B cell (primary cell): ENCODE measurements around the gene G2E3. TPM values are rescaled to one million over a fixed set of nuclear protein-coding genes. Genes with fewer than 3 reads are reported as not detected.

Experiments used
- ATAC-seq: fragments of 200-7000 bp; cut with Tn5 transposase; one replicate; pipeline ENCODE4 v1.10.0; 2021; ENCODE audit warnings: low read depth, mild to moderate bottlenecking, moderate number of reproducible peaks, moderate library complexity
- CTCF ChIA-PET: fragments of 350-600 bp; sonication (Branson Sonifier 250); formaldehyde crosslinking; loops from one replicate; lab custom pipeline; 2021; ENCODE audit warnings: antibody characterized with exemption, inconsistent platforms; lab: Charles Lee
- POLR2A ChIA-PET: fragments of 350-600 bp; sonication (Branson Sonifier 250); formaldehyde crosslinking; loops from one replicate; lab custom pipeline; 2021; ENCODE audit warnings: antibody characterized with exemption; lab: Charles Lee
- DNase-seq: peaks from one replicate; pipeline ENCODE4 v3.0.0; 2013
- H2AFZ ChIP-seq: 2 replicates; pipeline ENCODE4 v1.6.1; 2012; ENCODE audit warnings: mild to moderate bottlenecking, low read depth, low read length; ENCODE audit not compliant: insufficient read depth, poor library complexity, severe bottlenecking
- H3K27ac ChIP-seq, 2 donors: 1 replicate in 1 of 2; 2 replicates in 1 of 2; pipeline ENCODE4 v1.5.1; 2012 to 2013; ENCODE audit warnings: low read length in 2 of 2, mild to moderate bottlenecking in 2 of 2, moderate library complexity in 1 of 2
- H3K27me3 ChIP-seq, 4 experiments: fragments of 200-600 bp in 1 of 4; sonication (generic) in 1 of 4; replicated peaks in 1 of 4; 1 replicate in 2 of 4; 2 replicates in 2 of 4; pipeline versions ENCODE4 v1.6.1 to v1.7.0; 2013 to 2016; ENCODE audit warnings: low read length in 3 of 4, mild to moderate bottlenecking in 2 of 4, mixed read lengths in 1 of 4, moderate library complexity in 1 of 4; ENCODE audit not compliant: insufficient read depth in 4 of 4, control insufficient read depth in 3 of 4; ENCODE audit errors: control extremely low read depth in 1 of 4
- H3K36me3 ChIP-seq, 2 experiments: replicated peaks in 1 of 2; 1 replicate in 1 of 2; 2 replicates in 1 of 2; pipeline versions ENCODE4 v1.6.1 to v1.7.1; 2013; ENCODE audit warnings: low read length in 1 of 2; ENCODE audit not compliant: insufficient read depth in 2 of 2, control insufficient read depth in 1 of 2; ENCODE audit errors: control extremely low read depth in 1 of 2, extremely low read depth in 1 of 2
- H3K4me1 ChIP-seq, 2 donors: fragments of 200-600 bp in 1 of 2; sonication (generic) in 1 of 2; 1 replicate in 1 of 2; 2 replicates in 1 of 2; pipeline versions ENCODE4 v1.5.1 to v1.6.1; 2013 to 2017; ENCODE audit warnings: low read length in 2 of 2; ENCODE audit not compliant: control insufficient read depth in 2 of 2, insufficient read depth in 2 of 2
- H3K4me2 ChIP-seq: replicated peaks from 2 replicates; pipeline ENCODE3; 2012; ENCODE audit warnings: mild to moderate bottlenecking, low read depth, low read length; ENCODE audit not compliant: poor library complexity, severe bottlenecking
- H3K4me3 ChIP-seq, 5 experiments: fragments of 200-600 bp in 1 of 5; sonication (generic) in 1 of 5; 1 replicate in 3 of 5; 2 replicates in 2 of 5; pipeline versions ENCODE4 v1.5.1 to v1.7.0; 2011 to 2016; ENCODE audit warnings: low read length in 4 of 5, mild to moderate bottlenecking in 4 of 5, low read depth in 2 of 5, control low read depth in 1 of 5, moderate library complexity in 1 of 5; ENCODE audit not compliant: insufficient read depth in 1 of 5; ENCODE audit errors: control extremely low read depth in 1 of 5, extremely low read depth in 1 of 5
- H3K79me2 ChIP-seq: fragments of 200-600 bp; sonication (generic); one replicate; pipeline ENCODE4 v1.6.0; 2016; ENCODE audit warnings: low read length; ENCODE audit not compliant: control insufficient read depth, insufficient read depth
- H3K9ac ChIP-seq: fragments of 200-600 bp; sonication (generic); 2 replicates; pipeline ENCODE4 v1.6.1; 2017; ENCODE audit warnings: mild to moderate bottlenecking, low read length, moderate library complexity
- H3K9me3 ChIP-seq, 3 donors: one replicate each; pipeline versions ENCODE4 v1.6.1 to v1.7.1; 2013; ENCODE audit warnings: low read length in 2 of 3; ENCODE audit not compliant: control insufficient read depth in 2 of 3, insufficient read depth in 1 of 3; ENCODE audit errors: control extremely low read depth in 1 of 3
- H4K20me1 ChIP-seq: 2 replicates; pipeline ENCODE4 v1.6.0; 2012; ENCODE audit warnings: mild to moderate bottlenecking, low read length; ENCODE audit not compliant: insufficient read depth, control insufficient read depth, poor library complexity, severe bottlenecking
- H3K27ac Mint-ChIP-seq: one replicate; pipeline ENCODE4 v1.8.0; 2021; ENCODE audit warnings: mixed read lengths
- H3K27me3 Mint-ChIP-seq: one replicate; pipeline ENCODE4 v1.8.0; 2021; ENCODE audit warnings: mixed read lengths
- H3K4me1 Mint-ChIP-seq: one replicate; pipeline ENCODE4 v1.8.0; 2021; ENCODE audit warnings: mixed read lengths
- H3K4me3 Mint-ChIP-seq: one replicate; pipeline ENCODE4 v1.8.0; 2021; ENCODE audit warnings: mixed read lengths
- H3K9me3 Mint-ChIP-seq: one replicate; pipeline ENCODE4 v1.8.0; 2022; ENCODE audit warnings: mixed read lengths; ENCODE audit not compliant: insufficient read depth
- CTCF ChIP-seq: fragments of 200-600 bp; IDR thresholded peaks from one replicate; pipeline ENCODE4 v1.8.0; 2022; ENCODE audit warnings: antibody characterized with exemption, mild to moderate bottlenecking
- EZH2 ChIP-seq: IDR thresholded peaks from 2 replicates; pipeline ENCODE4 v1.6.1; 2012; ENCODE audit warnings: borderline replicate concordance, low read depth, mild to moderate bottlenecking, moderate library complexity, low read length; ENCODE audit not compliant: insufficient read depth, poor library complexity, severe bottlenecking
- WGBS: methylation state at CpG from one replicate; pipeline ENCODE4 v1.1.5; 2013; ENCODE audit warnings: missing lambda C conversion rate; ENCODE audit not compliant: insufficient coverage; 5-methylcytosine and 5-hydroxymethylcytosine counted together
- intact Hi-C: fragments of 100-400 bp; cut with micrococcal nuclease; formaldehyde crosslinking; loops from one replicate; pipeline ENCODE4 v1.10.0; 2022
- polyA plus RNA-seq: library from polyadenylated mRNA; depleted of rRNA; stranded (reverse); fragments of >200 nt; gene quantifications from 2 replicates; pipeline ENCODE4 v1.2.3, GENCODE V29; 2012
- total RNA-seq, 2 donors: library from RNA; stranded (reverse); fragments of 120-200 nt in 1 of 2; gene quantifications; 1 replicate in 1 of 2; 2 replicates in 1 of 2; pipeline versions ENCODE4 v1.2.3 to v1.2.4, GENCODE V29; 2013 to 2022

Gene G2E3
- total and polyA plus RNA-seq, 2 donors (not counting 1 experiment from before 2014, with no cell fraction given) = 6.2 to 29.2 TPM

- ChIA-PET POLR2A (no interaction called here), CTCF (interaction anchor here (1.8 kb wide), 1 partner anchor 9 kb away, joined by 6 read pairs; no protein-coding TSS in a partner anchor)
- Histone ChIP-seq H3K4me2 (no peak overlapping the region), H3K9me3 (peaks cover 0 to 8% (median 4%) of the 10 kb centered on the region in 3 donors), H3K27me3 (no peaks in the 10 kb centered on the region), H2AFZ (no peak overlapping the region), H3K36me3 (no peaks in the 10 kb centered on the region), H3K4me3 (no peak overlapping the region), H4K20me1 (no peaks in the 10 kb centered on the region), H3K79me2 (no peaks in the 10 kb centered on the region), H3K27ac (no peak overlapping the region), H3K9ac (no peak overlapping the region), H3K4me1 (no peaks in the 10 kb centered on the region)
- ATAC-seq (no peak), DNase-seq (no peak)
- intact Hi-C loops = no loop called here
- Mint-ChIP-seq H3K4me3 (no peak overlapping the region), H3K4me1 (no peaks in the 10 kb centered on the region), H3K27ac (no peak overlapping the region), H3K9me3 (no peaks in the 10 kb centered on the region), H3K27me3 (peaks cover 3% of the 10 kb centered on the region)
- WGBS = 100% methylated on average over 3 of the region's 5 CpGs
- TF ChIP-seq EZH2 (no peak), CTCF (no peak)
Observed at GRCh38 chr14:30528119-30528518, 30.8 kb upstream of the G2E3 start.

DNA sequence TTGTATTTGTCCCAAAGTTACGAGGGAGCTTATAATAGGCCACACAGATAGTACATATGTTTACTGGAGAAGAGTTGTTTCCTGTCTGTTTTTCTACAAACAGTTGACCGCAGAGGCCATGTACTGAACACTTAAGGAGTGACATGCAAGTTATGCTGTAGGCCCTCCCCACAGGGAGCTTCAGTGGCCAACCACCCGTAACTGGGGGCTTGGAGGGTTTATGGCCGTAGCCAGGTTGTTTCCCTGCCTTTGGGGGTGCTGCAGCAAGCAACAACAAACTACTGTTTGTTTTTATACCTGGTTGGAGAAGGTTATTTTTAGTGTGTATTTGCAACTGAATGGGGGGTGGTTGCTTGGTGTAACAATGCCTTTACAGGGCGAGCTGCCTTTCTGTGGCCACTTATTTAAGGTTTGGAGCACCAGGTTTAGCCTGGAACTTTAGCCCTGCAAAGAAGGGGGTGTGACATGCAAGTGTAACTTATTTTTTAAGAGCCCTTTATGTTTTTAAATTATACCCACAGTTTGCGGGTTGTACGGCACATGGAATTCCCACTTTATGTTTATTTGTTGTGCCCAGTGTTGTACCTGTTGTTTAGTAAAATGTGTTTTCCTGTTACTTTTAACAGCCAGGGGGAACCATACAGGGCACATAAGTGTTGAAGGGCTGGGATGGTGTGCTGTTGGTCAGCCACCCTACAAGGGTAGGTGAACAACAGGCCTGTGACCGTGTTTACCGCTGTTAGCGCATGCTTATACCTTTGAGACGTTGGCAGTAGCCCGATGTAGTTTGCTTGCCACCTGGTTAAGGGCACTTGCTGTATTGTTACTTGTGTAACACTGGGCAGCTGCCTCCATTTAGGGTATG lies 29.9 kb upstream of the G2E3 start:
- no peak for TF ChIP-seq CTCF
- TF ChIP-seq EZH2 = no peak
- POLR2A ChIA-PET = no interaction called here
- Histone ChIP-seq H3K36me3 (no peaks in the 10 kb centered on the region), H3K27me3 (no peaks in the 10 kb centered on the region), H3K9ac (no peak overlapping the region), H2AFZ (no peak overlapping the region), H3K4me2 (no peak overlapping the region), H3K9me3 (peaks cover 0 to 8% (median 4%) of the 10 kb centered on the region in 3 donors), H3K27ac (no peak overlapping the region), H4K20me1 (no peaks in the 10 kb centered on the region), H3K4me3 (no peak overlapping the region), H3K79me2 (no peaks in the 10 kb centered on the region), H3K4me1 (no peaks in the 10 kb centered on the region)
- CTCF ChIA-PET = interaction anchor here (1.8 kb wide), 1 partner anchor 10 kb away, joined by 6 read pairs; no protein-coding TSS in a partner anchor
- DNase-seq (no peak), ATAC-seq (no peak)
- intact Hi-C loops = no loop called here
- H3K9me3 Mint-ChIP-seq = no peaks in the 10 kb centered on the region
- H3K4me1 Mint-ChIP-seq = no peaks in the 10 kb centered on the region
- peaks cover 3% of the 10 kb centered on the region for H3K27me3 Mint-ChIP-seq
- H3K4me3 Mint-ChIP-seq = no peak overlapping the region
- H3K27ac Mint-ChIP-seq = no peak overlapping the region
- WGBS = 97% methylated on average over 10 of the region's 12 CpGs
